GM23248 (cell line): ENCODE measurements around the gene TRDN.

Experiments
- EZH2 ChIP-seq: fragments of 200-600 bp; sonication (generic); IDR thresholded peaks from 2 replicates; pipeline ENCODE4 v1.6.1; 2018; ENCODE audit warnings: antibody characterized with exemption, mild to moderate bottlenecking; ENCODE audit not compliant: insufficient read depth, poor library complexity, severe bottlenecking
- EZH2phosphoT487 ChIP-seq: fragments of 200-600 bp; sonication (generic); IDR thresholded peaks from 2 replicates; pipeline ENCODE4 v1.6.1; 2018; ENCODE audit warnings: antibody characterized with exemption, moderate library complexity, mild to moderate bottlenecking, low read depth; ENCODE audit not compliant: insufficient read depth

GRCh38 chr6:123224077-123224476 is 412.7 kb downstream of the TRDN start:
- no peak for TF ChIP-seq EZH2
- TF ChIP-seq EZH2phosphoT487 = no peak
